ENCODE measurements around the gene EXOC3L4. TPM values are rescaled to one million over a fixed set of nuclear protein-coding genes. Genes with fewer than 3 reads are reported as not detected.

Gene EXOC3L4
- total RNA-seq, 4 donors from 2014 or later, result 0.63 to 2.1 (median 1.3) TPM

- H3K9me3 ChIP-seq, result no peaks in the 10 kb centered on the region
- H3K4me1 ChIP-seq, result peaks cover 0 to 59% (median 13%) of the 10 kb centered on the region in 4 donors
- H3K27ac ChIP-seq, result peak overlapping the region in 2 of 4 donors; percentile 53 to 64
- 85 to 88% methylated on average over 22 to 24 of the region's 26 CpGs for WGBS, 2 donors
- DNase-seq (ENCODE audit: low spot score in 2 of 2), result no peak
- H3K4me3 ChIP-seq, result no peak overlapping the region
- H3K36me3 ChIP-seq, result peaks cover 0 to 57% (median 0%) of the 10 kb centered on the region in 3 donors
- TF ChIP-seq CTCF (IDR thresholded peaks at IDR 0.05), result no peak
- no peak for TF ChIP-seq POLR2A (IDR thresholded peaks at IDR 0.05)
- TF ChIP-seq EP300 (IDR thresholded peaks at IDR 0.05), result no peak
- H3K27me3 ChIP-seq, result peaks cover 0 to 13% of the 10 kb centered on the region in 2 donors
Observed at GRCh38 chr14:103130017-103130764, 35.7 kb downstream of the EXOC3L4 start.

GRCh38 chr14:103130965-103131364 lies 36.4 kb downstream of the EXOC3L4 start:
- Histone ChIP-seq H3K4me3 (no peak overlapping the region), H3K27me3 (peaks cover 0 to 13% of the 10 kb centered on the region in 2 donors), H3K36me3 (peaks cover 0 to 64% (median 0%) of the 10 kb centered on the region in 3 donors), H3K4me1 (peaks cover 0 to 51% (median 9%) of the 10 kb centered on the region in 4 donors), H3K9me3 (no peaks in the 10 kb centered on the region), H3K27ac (peak overlapping the region in 2 of 4 donors; percentile 53 to 64)
- DNase-seq (ENCODE audit: low spot score in 2 of 2), result no peak
- 41 to 55% methylated on average over 8 of the region's 8 CpGs for WGBS, 2 donors
- TF ChIP-seq EP300 (IDR thresholded peaks at IDR 0.05) (peak in 1 of 2 donors; percentile 34), CTCF (IDR thresholded peaks at IDR 0.05) (no peak), POLR2A (IDR thresholded peaks at IDR 0.05) (peak in 1 of 2 donors; percentile 16)

- no peak for TF ChIP-seq POLR2A (IDR thresholded peaks at IDR 0.05)
- no peak for TF ChIP-seq CTCF (IDR thresholded peaks at IDR 0.05)
- TF ChIP-seq EP300 (IDR thresholded peaks at IDR 0.05), result no peak
- Histone ChIP-seq H3K4me3 (no peak overlapping the region), H3K36me3 (peaks cover 0 to 67% (median 0%) of the 10 kb centered on the region in 3 donors), H3K27ac (no peak overlapping the region), H3K9me3 (no peaks in the 10 kb centered on the region), H3K4me1 (peaks cover 0 to 45% (median 6%) of the 10 kb centered on the region in 4 donors), H3K27me3 (peaks cover 0 to 7% of the 10 kb centered on the region in 2 donors)
- WGBS, 2 donors, result 84 to 89% methylated on average over 5 to 8 of the region's 9 CpGs
- DNase-seq (ENCODE audit: low spot score in 2 of 2), result no peak
Observed at GRCh38 chr14:103131580-103131979, 37.1 kb downstream of the EXOC3L4 start.

- WGBS, 2 donors, result 81% methylated on average over 35 to 39 of the region's 39 CpGs
- TF ChIP-seq EP300 (IDR thresholded peaks at IDR 0.05) (no peak), POLR2A (IDR thresholded peaks at IDR 0.05) (no peak), CTCF (IDR thresholded peaks at IDR 0.05) (no peak)
- DNase-seq (ENCODE audit: low spot score in 2 of 2), result no peak
- no peaks in the 10 kb centered on the region for H3K9me3 ChIP-seq
- peaks cover 0 to 67% (median 0%) of the 10 kb centered on the region in 3 donors for H3K36me3 ChIP-seq
- H3K27ac ChIP-seq, result no peak overlapping the region
- H3K27me3 ChIP-seq, result peaks cover 0 to 7% of the 10 kb centered on the region in 2 donors
- H3K4me3 ChIP-seq, result no peak overlapping the region
- peaks cover 0 to 39% (median 2%) of the 10 kb centered on the region in 4 donors for H3K4me1 ChIP-seq
Observed at GRCh38 chr14:103132381-103133209, 38.1 kb downstream of the EXOC3L4 start.
